ENCODE data around the gene CCNI.
"Not testable (repeated sequence)": the region's sequence is repeated elsewhere in the genome, so short reads cannot be mapped to it uniquely, and the experiment has no call there.

The CCNI gene

DNA sequence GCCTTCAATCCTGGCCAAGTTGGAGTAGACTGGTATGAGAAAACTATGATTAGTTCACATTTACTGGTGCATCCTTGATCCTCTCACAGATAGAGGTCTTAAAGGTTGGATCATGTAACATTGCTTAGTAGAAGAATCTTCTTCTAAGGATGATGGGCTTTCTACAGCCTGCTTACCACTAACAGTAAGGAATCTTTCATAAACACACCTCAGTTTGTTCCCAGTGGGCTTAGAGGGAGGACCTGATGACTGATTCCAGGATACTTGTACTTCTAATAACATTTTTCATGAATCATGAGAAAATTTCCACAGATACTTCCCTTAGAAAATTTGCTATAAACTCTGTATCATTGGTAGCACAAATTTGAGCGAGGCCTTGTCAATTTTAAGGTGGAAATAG, 40.6 kb downstream of the CCNI start:
- H3K36me3 ChIP-seq (ENCODE audit: insufficient read depth, low read length), result 0 out of 2 replicates have a peak, but pooled peaks cover 7% of the 10 kb centered on the region
- no peak overlapping the region for H2AFZ ChIP-seq (ENCODE audit: low read length)
- H3K9me2 ChIP-seq (ENCODE audit: low read depth, low read length), result no peaks in the 10 kb centered on the region
- H3K27me3 ChIP-seq (ENCODE audit: insufficient read depth, low read length), result no peaks in the 10 kb centered on the region
- no peaks in the 10 kb centered on the region for H3K4me1 ChIP-seq (ENCODE audit: insufficient read depth, low read length, severe bottlenecking)
- no peaks in the 10 kb centered on the region for H3K79me2 ChIP-seq (ENCODE audit: insufficient read depth, low read length)
- no peak overlapping the region for H3K4me2 ChIP-seq (ENCODE audit: low read length)
- TF ChIP-seq CTCF (IDR thresholded peaks at IDR 0.05; ENCODE audit: low read length) (no peak), EZH2 (IDR thresholded peaks at IDR 0.05; ENCODE audit: borderline replicate concordance, low read length) (no peak)
- no peaks in the 10 kb centered on the region for H3F3A ChIP-seq (ENCODE audit: insufficient read depth, low read length)
- H3K4me3 ChIP-seq (ENCODE audit: low read depth, low read length, poor library complexity, severe bottlenecking), result no peak overlapping the region
- H3K9ac ChIP-seq (ENCODE audit: low read length), result no peak overlapping the region
- no peak overlapping the region for H3K27ac ChIP-seq (ENCODE audit: low read depth, low read length, poor library complexity, severe bottlenecking)
- H3K9me3 ChIP-seq (ENCODE audit: low read length), result no peaks in the 10 kb centered on the region
- H4K20me1 ChIP-seq (ENCODE audit: insufficient read depth, low read length), result no peaks in the 10 kb centered on the region

- TF ChIP-seq EZH2 (IDR thresholded peaks at IDR 0.05; ENCODE audit: borderline replicate concordance, low read length) (no peak), CTCF (IDR thresholded peaks at IDR 0.05; ENCODE audit: low read length) (no peak)
- Histone ChIP-seq H4K20me1 (ENCODE audit: insufficient read depth, low read length) (no peaks in the 10 kb centered on the region), H3K79me2 (ENCODE audit: insufficient read depth, low read length) (no peaks in the 10 kb centered on the region), H3F3A (ENCODE audit: insufficient read depth, low read length) (no peaks in the 10 kb centered on the region), H3K9me3 (ENCODE audit: low read length) (no peaks in the 10 kb centered on the region), H3K27ac (ENCODE audit: low read depth, low read length, poor library complexity, severe bottlenecking) (no peak overlapping the region), H2AFZ (ENCODE audit: low read length) (no peak overlapping the region), H3K36me3 (ENCODE audit: insufficient read depth, low read length) (peaks cover 7% of the 10 kb centered on the region; the same call in 1 of the 2 replicates), H3K27me3 (ENCODE audit: insufficient read depth, low read length) (no peaks in the 10 kb centered on the region), H3K4me1 (ENCODE audit: insufficient read depth, low read length, severe bottlenecking) (no peaks in the 10 kb centered on the region), H3K4me2 (ENCODE audit: low read length) (no peak overlapping the region), H3K4me3 (ENCODE audit: low read depth, low read length, poor library complexity, severe bottlenecking) (no peak overlapping the region), H3K9ac (ENCODE audit: low read length) (no peak overlapping the region), H3K9me2 (ENCODE audit: low read depth, low read length) (no peaks in the 10 kb centered on the region)
Measured at GRCh38 chr4:77031544-77031943, 44.2 kb downstream of the CCNI start.

DNA sequence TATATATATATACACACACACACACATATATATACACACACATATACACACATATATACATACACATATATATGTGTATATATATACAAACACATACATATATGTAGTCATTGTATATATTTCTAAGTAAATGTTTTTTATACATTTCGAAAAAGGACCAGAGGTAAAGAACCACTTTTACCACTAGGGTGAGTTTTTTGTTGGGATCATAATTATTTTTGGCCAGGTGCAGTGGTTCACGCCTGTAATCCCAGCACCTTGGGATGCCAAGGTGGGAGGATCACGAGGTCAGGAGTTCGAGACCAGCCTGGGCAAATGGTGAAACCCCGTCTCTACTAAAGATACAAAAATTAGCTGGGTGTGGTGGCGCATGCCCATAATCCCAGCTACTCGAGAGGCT, 46.0 kb downstream of the CCNI start:
- H3K4me2 ChIP-seq (ENCODE audit: low read length); H4K20me1 ChIP-seq (ENCODE audit: insufficient read depth, low read length); H3K27me3 ChIP-seq (ENCODE audit: insufficient read depth, low read length); H3K9me3 ChIP-seq (ENCODE audit: low read length); H3K9ac ChIP-seq (ENCODE audit: low read length); H3F3A ChIP-seq (ENCODE audit: insufficient read depth, low read length); H3K9me2 ChIP-seq (ENCODE audit: low read depth, low read length); H2AFZ ChIP-seq (ENCODE audit: low read length); H3K27ac ChIP-seq (ENCODE audit: low read depth, low read length, poor library complexity, severe bottlenecking); H3K4me1 ChIP-seq (ENCODE audit: insufficient read depth, low read length, severe bottlenecking); H3K4me3 ChIP-seq (ENCODE audit: low read depth, low read length, poor library complexity, severe bottlenecking); H3K79me2 ChIP-seq (ENCODE audit: insufficient read depth, low read length): not testable (repeated sequence)
- peaks cover 11% of the 10 kb centered on the region; the same call in 1 of the 2 replicates for H3K36me3 ChIP-seq (ENCODE audit: insufficient read depth, low read length)

GRCh38 chr4:77028246-77028645, 47.5 kb downstream of the CCNI start:
- Histone ChIP-seq H4K20me1 (ENCODE audit: insufficient read depth, low read length) (no peaks in the 10 kb centered on the region), H3K36me3 (ENCODE audit: insufficient read depth, low read length) (peaks cover 11% of the 10 kb centered on the region; the same call in 1 of the 2 replicates), H3K27me3 (ENCODE audit: insufficient read depth, low read length) (no peaks in the 10 kb centered on the region), H3K9me3 (ENCODE audit: low read length) (no peaks in the 10 kb centered on the region), H3K27ac (ENCODE audit: low read depth, low read length, poor library complexity, severe bottlenecking) (no peak overlapping the region), H3K9ac (ENCODE audit: low read length) (no peak overlapping the region), H3F3A (ENCODE audit: insufficient read depth, low read length) (no peaks in the 10 kb centered on the region), H3K4me3 (ENCODE audit: low read depth, low read length, poor library complexity, severe bottlenecking) (no peak overlapping the region), H3K79me2 (ENCODE audit: insufficient read depth, low read length) (no peaks in the 10 kb centered on the region), H3K4me1 (ENCODE audit: insufficient read depth, low read length, severe bottlenecking) (no peaks in the 10 kb centered on the region), H2AFZ (ENCODE audit: low read length) (no peak overlapping the region), H3K4me2 (ENCODE audit: low read length) (no peak overlapping the region), H3K9me2 (ENCODE audit: low read depth, low read length) (no peaks in the 10 kb centered on the region)
- TF ChIP-seq CTCF (IDR thresholded peaks at IDR 0.05; ENCODE audit: low read length), result no peak
- TF ChIP-seq EZH2 (IDR thresholded peaks at IDR 0.05; ENCODE audit: borderline replicate concordance, low read length), result no peak
